ENCODE results near the gene SCN5A. TPM values are rescaled to one million over a fixed set of nuclear protein-coding genes. Genes with fewer than 3 reads are reported as not detected.

SCN5A gene
- total RNA-seq, 1 donor from 2014 or later: not detected

DNA sequence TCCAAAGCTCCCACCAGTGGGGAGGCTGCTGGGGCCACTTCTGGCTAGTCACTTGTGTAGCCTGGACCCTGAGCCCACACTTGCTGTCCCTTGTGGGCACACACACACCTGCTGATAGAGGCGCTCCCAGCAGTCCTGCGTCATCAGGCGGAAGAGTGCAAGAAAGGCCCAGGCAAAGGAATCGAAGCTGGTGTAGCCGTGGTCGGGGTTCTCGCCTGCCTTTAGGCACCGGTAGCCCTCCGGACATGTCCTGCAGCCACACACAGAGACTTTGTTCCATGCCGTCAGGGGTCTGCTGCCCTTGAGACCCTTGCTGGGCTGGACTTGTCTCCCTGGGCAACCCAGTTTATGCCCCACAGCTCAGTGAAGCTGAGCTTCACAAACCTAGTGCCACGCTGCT, 42.9 kb downstream of the SCN5A start:
- Mint-ChIP-seq H3K9me3 (no peaks in the 10 kb centered on the region), H3K27me3 (no peaks in the 10 kb centered on the region), H3K27ac (no peak overlapping the region), H3K36me3 (ENCODE audit: low read depth) (no peaks in the 10 kb centered on the region), H3K4me1 (no peaks in the 10 kb centered on the region), H3K4me3 (no peak overlapping the region)
- TF ChIP-seq CTCF (IDR thresholded peaks at IDR 0.05): no peak
- no peak for ATAC-seq (ENCODE audit: low read depth)
- ChIA-PET CTCF (no interaction called here), POLR2A (no interaction called here)
- no peak for DNase-seq
- intact Hi-C loops (cut with micrococcal nuclease): no loop called here

DNA sequence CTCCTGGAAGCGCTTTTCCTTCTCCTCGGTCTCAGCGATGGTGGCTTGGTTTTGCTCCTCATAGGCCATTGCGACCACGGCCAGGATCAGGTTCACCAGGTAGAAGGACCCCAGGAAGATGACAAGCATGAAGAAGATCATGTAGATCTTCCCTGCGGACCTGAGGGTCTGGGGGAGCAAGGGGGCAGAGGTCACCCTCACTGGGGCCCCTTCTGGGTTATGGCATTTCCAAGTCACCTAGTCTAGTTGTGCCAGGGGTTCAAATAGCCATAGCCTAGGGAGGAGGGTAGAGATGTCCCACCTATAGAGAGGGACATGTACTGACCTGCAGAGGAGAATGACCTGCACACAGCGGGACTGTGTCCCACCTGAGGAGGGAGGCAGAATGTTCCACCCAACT, 43.5 kb downstream of the SCN5A start:
- H3K36me3 Mint-ChIP-seq (ENCODE audit: low read depth): no peaks in the 10 kb centered on the region
- intact Hi-C loops (cut with micrococcal nuclease): no loop called here
- no peaks in the 10 kb centered on the region for H3K9me3 Mint-ChIP-seq
- no peak for ATAC-seq (ENCODE audit: low read depth)
- no peak overlapping the region for H3K4me3 Mint-ChIP-seq
- POLR2A ChIA-PET: no interaction called here
- H3K27ac Mint-ChIP-seq: no peak overlapping the region
- TF ChIP-seq CTCF (IDR thresholded peaks at IDR 0.05): no peak
- H3K4me1 Mint-ChIP-seq: no peaks in the 10 kb centered on the region
- DNase-seq: no peak
- no peaks in the 10 kb centered on the region for H3K27me3 Mint-ChIP-seq
- CTCF ChIA-PET: no interaction called here

DNA sequence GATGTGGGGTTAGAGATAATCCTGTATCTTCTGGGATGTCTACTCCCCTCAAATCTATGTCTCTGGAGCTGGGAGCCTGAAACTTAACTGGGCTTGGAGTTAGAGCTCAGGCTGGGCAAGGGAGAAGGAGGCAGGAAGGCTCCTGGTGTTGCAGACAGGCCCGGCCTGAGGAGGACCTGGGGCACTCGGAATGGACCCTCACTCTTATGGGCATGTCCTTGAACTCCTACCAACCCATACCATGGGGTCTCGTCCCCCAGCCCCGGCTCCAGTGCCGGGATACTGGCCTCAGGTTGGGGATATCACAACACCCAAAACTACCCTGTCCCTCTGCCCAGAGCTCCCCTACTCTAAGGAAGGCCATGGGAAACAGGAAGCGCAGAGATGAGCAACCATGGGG, 45.2 kb downstream of the SCN5A start:
- Mint-ChIP-seq H3K27me3 (no peaks in the 10 kb centered on the region), H3K36me3 (ENCODE audit: low read depth) (no peaks in the 10 kb centered on the region), H3K9me3 (no peaks in the 10 kb centered on the region), H3K27ac (no peak overlapping the region), H3K4me1 (no peaks in the 10 kb centered on the region), H3K4me3 (no peak overlapping the region)
- ATAC-seq (ENCODE audit: low read depth) (no peak), DNase-seq (no peak)
- ChIA-PET CTCF (no interaction called here), POLR2A (no interaction called here)
- no peak for TF ChIP-seq CTCF (IDR thresholded peaks at IDR 0.05)
- intact Hi-C loops (cut with micrococcal nuclease): no loop called here

GRCh38 chr3:38603731-38604131, 45.8 kb downstream of the SCN5A start:
- ChIA-PET CTCF (no interaction called here), POLR2A (no interaction called here)
- no peak overlapping the region for H3K27ac Mint-ChIP-seq
- no peak for TF ChIP-seq CTCF (IDR thresholded peaks at IDR 0.05)
- ATAC-seq (ENCODE audit: low read depth) (no peak), DNase-seq (no peak)
- H3K4me3 Mint-ChIP-seq: no peak overlapping the region
- H3K36me3 Mint-ChIP-seq (ENCODE audit: low read depth): no peaks in the 10 kb centered on the region
- intact Hi-C loops (cut with micrococcal nuclease): no loop called here
- H3K9me3 Mint-ChIP-seq: no peaks in the 10 kb centered on the region
- no peaks in the 10 kb centered on the region for H3K4me1 Mint-ChIP-seq
- no peaks in the 10 kb centered on the region for H3K27me3 Mint-ChIP-seq

DNA sequence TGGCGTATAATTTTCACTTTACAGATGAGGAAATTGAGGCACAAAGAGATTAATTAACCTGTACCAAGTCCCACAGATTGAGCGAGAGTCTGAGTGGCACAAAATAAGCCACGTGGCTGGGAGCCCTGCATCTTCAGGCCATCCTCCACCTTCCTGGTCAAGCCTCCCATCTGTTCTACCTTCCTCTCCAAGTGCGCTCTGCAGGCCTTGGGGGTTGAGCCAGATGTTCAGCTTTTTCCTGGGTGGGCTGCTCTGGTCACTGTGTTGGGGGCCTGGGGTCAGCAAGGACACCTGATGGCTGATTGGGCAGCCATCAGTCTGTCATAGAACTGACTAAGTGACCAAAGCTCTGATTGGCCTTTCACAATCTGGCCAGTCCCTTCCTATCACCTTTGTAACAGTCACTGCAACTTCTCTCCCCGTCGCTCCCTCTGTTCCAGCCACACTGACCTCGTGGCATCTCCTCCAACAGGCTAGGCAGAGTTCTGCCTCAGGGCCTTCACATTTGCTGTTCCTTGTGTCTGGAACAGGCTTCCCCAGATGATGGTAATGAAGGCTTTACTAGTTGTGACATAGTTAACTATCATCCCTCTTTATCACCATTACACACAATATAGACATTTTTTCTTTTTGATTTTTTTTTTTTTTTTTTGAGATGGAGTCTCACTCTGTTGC, 46.8 kb downstream of the SCN5A start:
- Mint-ChIP-seq H3K36me3 (ENCODE audit: low read depth) (no peaks in the 10 kb centered on the region), H3K4me3 (no peak overlapping the region), H3K9me3 (no peaks in the 10 kb centered on the region), H3K4me1 (no peaks in the 10 kb centered on the region), H3K27ac (no peak overlapping the region), H3K27me3 (peaks cover 5% of the 10 kb centered on the region)
- ATAC-seq (ENCODE audit: low read depth) (no peak), DNase-seq (no peak)
- no peak for TF ChIP-seq CTCF (IDR thresholded peaks at IDR 0.05)
- intact Hi-C loops (cut with micrococcal nuclease): no loop called here
- CTCF ChIA-PET: no interaction called here
- POLR2A ChIA-PET: no interaction called here
